ENCODE measurements around the gene COL4A2.

Gene COL4A2

DNA sequence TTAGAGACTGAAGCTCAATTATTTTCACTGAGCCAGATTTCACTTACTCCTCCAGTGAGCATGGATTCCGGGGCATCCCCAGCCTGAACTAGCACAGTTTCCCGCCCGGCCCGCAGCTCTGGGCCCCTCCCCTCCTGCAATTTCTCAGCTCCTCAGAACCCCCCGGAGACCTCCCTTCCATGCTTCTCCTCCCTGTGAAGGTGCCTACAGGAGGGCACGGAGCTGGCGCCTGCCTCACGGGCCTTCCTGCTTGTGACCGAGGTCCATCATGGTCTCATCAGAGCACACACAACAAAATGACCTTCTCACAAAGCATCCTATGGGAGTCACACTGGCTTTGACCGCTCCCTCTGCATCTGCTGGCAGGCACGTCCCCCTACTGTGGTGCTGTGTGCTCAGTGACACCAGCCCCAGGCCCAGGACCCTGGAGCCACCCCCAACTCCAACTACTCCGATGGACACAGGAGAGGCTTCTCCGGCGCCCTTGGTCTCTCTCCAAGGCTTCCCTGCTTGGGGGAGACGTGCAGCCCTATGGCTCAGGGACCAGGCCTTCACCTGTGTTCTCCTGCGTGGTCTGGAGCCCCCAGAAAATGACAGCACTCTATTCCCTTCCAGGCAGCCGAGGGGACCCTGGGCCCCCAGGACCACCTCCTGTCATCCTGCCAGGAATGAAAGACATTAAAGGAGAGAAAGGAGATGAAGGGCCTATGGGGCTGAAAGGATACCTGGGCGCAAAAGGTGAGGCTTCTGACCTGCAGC lies 177.4 kb downstream of the COL4A2 start:
- Histone ChIP-seq H3K9me3 (ENCODE audit: control insufficient read depth, insufficient read depth, low read depth, low read length) (no peaks in the 10 kb centered on the region), H3K4me1 (ENCODE audit: control insufficient read depth, insufficient read depth, low read length) (no peaks in the 10 kb centered on the region), H3K4me3 (ENCODE audit: low read depth, low read length) (no peak overlapping the region), H3K27ac (ENCODE audit: extremely low read depth, low read depth, low read length) (no peak overlapping the region), H3K36me3 (ENCODE audit: control insufficient read depth in 2 of 2, insufficient read depth in 1 of 2, low read length in 2 of 2) (peaks cover 0 to 28% of the 10 kb centered on the region in 2 experiments; a peak in 2 of 3 replicates)
- ChIA-PET POLR2A (no interaction called here), CTCF (no interaction called here)
- TF ChIP-seq ZNF112 (tag by site-specific recombination; IDR thresholded peaks at IDR 0.05) (no peak), ZNF624 (tag by site-specific recombination; IDR thresholded peaks at IDR 0.05) (no peak), ZNF658 (tag by site-specific recombination; IDR thresholded peaks at IDR 0.05) (no peak), ZBTB17 (tag by site-specific recombination; IDR thresholded peaks at IDR 0.05) (no peak), ZNF488 (tag by site-specific recombination; IDR thresholded peaks at IDR 0.05) (no peak), KLF10 (tag by site-specific recombination; IDR thresholded peaks at IDR 0.05) (no peak), KLF7 (tag by site-specific recombination; IDR thresholded peaks at IDR 0.05; ENCODE audit: borderline replicate concordance) (no peak), ZFP69B (tag by site-specific recombination; IDR thresholded peaks at IDR 0.05) (no peak), ZNF404 (tag by site-specific recombination; IDR thresholded peaks at IDR 0.05) (no peak), HOXC10 (CRISPR knock-in tag; IDR thresholded peaks at IDR 0.05) (no peak)

- peaks cover 0 to 25% of the 10 kb centered on the region in 2 experiments; a peak in 2 of 3 replicates for H3K36me3 ChIP-seq (ENCODE audit: control insufficient read depth in 2 of 2, insufficient read depth in 1 of 2, low read length in 2 of 2)
- H3K4me1 ChIP-seq (ENCODE audit: control insufficient read depth, insufficient read depth, low read length): no peaks in the 10 kb centered on the region
- TF ChIP-seq ZBTB20 (tag by site-specific recombination; IDR thresholded peaks at IDR 0.05) (no peak), ZNF140 (tag by site-specific recombination; IDR thresholded peaks at IDR 0.05) (no peak), ZNF2 (tag by site-specific recombination; IDR thresholded peaks at IDR 0.05) (no peak), ZNF621 (tag by site-specific recombination; IDR thresholded peaks at IDR 0.05) (no peak), ZNF138 (tag by site-specific recombination; IDR thresholded peaks at IDR 0.05; ENCODE audit: borderline replicate concordance) (no peak), ZNF391 (tag by site-specific recombination; IDR thresholded peaks at IDR 0.05; ENCODE audit: borderline replicate concordance, low read depth) (no peak), ZBTB44 (tag by site-specific recombination; IDR thresholded peaks at IDR 0.05) (no peak), ZNF133 (tag by site-specific recombination; IDR thresholded peaks at IDR 0.05) (no peak), ZNF561 (tag by site-specific recombination; IDR thresholded peaks at IDR 0.05; ENCODE audit: borderline replicate concordance) (no peak), ZNF654 (tag by site-specific recombination; IDR thresholded peaks at IDR 0.05; ENCODE audit: low read depth) (no peak), ZNF473 (tag by site-specific recombination; IDR thresholded peaks at IDR 0.05) (no peak)
- TF ChIP-seq, protein P1, sequence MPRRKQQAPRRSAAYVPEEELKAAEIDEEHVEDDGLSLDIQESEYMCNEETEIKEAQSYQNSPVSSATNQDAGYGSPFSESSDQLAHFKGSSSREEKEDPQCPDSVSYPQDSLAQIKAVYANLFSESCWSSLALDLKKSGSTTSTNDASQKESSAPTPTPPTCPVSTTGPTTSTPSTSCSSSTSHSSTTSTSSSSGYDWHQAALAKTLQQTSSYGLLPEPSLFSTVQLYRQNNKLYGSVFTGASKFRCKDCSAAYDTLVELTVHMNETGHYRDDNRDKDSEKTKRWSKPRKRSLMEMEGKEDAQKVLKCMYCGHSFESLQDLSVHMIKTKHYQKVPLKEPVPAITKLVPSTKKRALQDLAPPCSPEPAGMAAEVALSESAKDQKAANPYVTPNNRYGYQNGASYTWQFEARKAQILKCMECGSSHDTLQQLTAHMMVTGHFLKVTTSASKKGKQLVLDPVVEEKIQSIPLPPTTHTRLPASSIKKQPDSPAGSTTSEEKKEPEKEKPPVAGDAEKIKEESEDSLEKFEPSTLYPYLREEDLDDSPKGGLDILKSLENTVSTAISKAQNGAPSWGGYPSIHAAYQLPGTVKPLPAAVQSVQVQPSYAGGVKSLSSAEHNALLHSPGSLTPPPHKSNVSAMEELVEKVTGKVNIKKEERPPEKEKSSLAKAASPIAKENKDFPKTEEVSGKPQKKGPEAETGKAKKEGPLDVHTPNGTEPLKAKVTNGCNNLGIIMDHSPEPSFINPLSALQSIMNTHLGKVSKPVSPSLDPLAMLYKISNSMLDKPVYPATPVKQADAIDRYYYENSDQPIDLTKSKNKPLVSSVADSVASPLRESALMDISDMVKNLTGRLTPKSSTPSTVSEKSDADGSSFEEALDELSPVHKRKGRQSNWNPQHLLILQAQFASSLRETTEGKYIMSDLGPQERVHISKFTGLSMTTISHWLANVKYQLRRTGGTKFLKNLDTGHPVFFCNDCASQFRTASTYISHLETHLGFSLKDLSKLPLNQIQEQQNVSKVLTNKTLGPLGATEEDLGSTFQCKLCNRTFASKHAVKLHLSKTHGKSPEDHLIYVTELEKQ (tag by site-specific recombination; IDR thresholded peaks at IDR 0.05; ENCODE audit: borderline replicate concordance): no peak
- TF ChIP-seq, protein P2, sequence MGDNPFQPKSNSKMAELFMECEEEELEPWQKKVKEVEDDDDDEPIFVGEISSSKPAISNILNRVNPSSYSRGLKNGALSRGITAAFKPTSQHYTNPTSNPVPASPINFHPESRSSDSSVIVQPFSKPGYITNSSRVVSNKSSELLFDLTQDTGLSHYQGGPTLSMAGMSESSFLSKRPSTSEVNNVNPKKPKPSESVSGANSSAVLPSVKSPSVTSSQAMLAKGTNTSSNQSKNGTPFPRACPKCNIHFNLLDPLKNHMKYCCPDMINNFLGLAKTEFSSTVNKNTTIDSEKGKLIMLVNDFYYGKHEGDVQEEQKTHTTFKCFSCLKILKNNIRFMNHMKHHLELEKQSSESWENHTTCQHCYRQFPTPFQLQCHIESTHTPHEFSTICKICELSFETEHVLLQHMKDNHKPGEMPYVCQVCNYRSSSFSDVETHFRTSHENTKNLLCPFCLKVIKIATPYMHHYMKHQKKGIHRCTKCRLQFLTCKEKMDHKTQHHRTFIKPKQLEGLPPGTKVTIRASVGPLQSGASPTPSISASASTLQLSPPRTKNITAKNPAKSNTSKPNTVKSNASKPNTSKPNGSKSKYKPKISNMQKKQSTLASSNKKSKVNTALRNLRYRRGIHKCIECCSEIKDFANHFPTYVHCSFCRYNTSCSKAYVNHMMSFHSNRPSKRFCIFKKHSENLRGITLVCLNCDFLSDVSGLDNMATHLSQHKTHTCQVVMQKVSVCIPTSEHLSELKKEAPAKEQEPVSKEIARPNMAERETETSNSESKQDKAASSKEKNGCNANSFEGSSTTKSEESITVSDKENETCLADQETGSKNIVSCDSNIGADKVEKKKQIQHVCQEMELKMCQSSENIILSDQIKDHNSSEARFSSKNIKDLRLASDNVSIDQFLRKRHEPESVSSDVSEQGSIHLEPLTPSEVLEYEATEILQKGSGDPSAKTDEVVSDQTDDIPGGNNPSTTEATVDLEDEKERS (tag by site-specific recombination; IDR thresholded peaks at IDR 0.05): no peak
- ChIA-PET POLR2A (no interaction called here), CTCF (no interaction called here)
- no peak overlapping the region for H3K27ac ChIP-seq (ENCODE audit: extremely low read depth, low read depth, low read length)
- no peak overlapping the region for H3K4me3 ChIP-seq (ENCODE audit: low read depth, low read length)
- H3K9me3 ChIP-seq (ENCODE audit: control insufficient read depth, insufficient read depth, low read depth, low read length): no peaks in the 10 kb centered on the region
These were observed 178.5 kb downstream of the COL4A2 start for GRCh38 chr13:110485604-110486003.
